Measurements from ENCODE around the gene CEACAM7.

- no peak for TF ChIP-seq TAF1 (IDR thresholded peaks at IDR 0.05; ENCODE audit: low read depth)
- no peak for TF ChIP-seq YY1 (IDR thresholded peaks at IDR 0.05; ENCODE audit: low read depth)
These were observed 3.3 kb upstream of the CEACAM7 start for GRCh38 chr19:41691268-41691970.
